GM18520 (cell line): ENCODE measurements around the gene NIBAN1.

ENCODE experiments used
- ATAC-seq: cut with Tn5 transposase; IDR thresholded peaks from one replicate; pipeline ENCODE4 v1.9.1; 2021; ENCODE audit not compliant: unreplicated experiment

The NIBAN1 gene

DNA sequence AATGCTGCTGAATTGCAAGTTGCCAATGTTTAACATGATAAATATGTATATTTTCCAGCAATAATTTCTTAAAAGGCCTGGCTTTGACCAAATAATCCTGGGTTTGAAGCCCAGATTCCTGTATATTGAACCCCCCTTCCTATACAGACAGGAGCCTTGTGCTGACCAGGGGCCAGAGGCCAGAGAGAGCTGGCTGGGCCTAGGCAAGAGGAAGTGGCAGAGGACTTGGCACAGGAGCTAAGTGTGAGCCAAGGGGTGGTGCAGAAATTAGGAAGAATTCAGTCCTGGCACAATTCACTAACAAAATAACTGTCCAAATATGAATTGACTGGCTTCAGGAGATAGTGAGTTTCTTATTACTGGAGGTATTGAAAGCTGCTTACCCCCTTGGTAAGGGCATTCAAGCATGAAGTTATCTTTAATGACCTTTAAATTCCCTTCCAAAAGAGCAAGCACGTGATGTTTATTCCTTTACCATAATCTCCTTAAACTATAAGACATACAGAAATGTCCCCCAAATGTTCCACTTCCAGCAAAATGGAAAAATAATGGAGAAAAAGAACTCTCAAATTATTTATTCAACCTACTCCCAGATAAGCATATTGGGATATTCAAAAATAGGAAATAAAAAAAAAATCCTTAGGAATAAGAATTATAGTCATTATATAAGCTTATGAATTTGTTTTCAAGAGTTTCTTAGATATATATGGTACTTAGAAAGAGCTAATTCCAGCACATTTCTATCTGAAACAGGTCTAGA is 26.6 kb downstream of the NIBAN1 start:
- ATAC-seq, result no peak

DNA sequence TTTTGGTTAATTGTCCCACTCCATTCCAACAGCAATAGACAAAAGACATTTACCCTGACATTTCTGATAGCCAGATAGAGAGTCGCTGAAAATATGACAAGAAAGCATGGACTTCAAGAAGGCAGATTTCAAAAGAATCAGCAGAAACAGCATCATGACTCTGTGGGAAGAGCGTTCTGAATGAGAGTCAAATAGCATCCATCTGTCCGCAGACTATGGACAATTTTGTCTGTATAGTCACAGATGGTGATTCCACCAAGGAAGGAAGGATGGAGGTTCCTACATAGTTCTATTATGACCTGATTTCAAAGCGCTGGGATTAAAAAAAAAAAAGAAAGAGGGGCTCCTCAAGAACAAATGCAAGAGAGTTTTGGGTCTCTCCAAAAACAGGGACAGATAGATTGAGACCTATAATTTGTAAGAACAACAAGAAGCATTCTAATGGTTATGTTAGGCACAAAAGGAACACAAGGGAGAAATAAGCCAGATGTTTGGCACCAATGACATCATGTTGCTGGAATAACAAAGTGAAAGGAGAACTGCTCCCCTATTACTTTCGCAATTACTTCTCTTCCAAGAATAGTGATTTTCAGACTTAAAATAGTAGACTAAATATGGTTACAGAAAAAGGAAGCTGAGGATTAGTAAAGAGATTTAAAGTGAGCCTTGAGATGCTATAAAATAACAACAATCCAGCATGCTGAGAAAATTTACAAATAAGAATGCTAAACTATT is 28.5 kb downstream of the NIBAN1 start:
- ATAC-seq, result no peak

DNA sequence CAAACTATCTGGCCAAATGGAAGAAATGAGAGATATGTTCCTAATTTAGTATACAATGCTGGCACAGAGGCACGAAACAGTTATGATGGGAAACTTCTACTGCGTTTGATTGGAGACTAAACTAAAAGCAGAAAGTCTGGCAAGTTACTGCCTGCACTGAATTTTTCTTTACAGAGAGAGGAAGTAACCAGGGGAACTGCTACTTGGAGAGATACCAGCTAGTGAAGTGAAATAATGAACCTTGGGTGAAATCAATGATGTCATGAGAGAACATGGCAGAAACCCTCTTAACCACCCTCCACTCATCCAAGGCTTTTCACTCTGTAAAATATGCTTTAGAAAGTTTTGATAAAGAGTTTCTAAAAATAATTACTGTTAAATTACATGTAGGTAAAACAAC is 29.3 kb downstream of the NIBAN1 start:
- ATAC-seq, result peak; percentile 46

DNA sequence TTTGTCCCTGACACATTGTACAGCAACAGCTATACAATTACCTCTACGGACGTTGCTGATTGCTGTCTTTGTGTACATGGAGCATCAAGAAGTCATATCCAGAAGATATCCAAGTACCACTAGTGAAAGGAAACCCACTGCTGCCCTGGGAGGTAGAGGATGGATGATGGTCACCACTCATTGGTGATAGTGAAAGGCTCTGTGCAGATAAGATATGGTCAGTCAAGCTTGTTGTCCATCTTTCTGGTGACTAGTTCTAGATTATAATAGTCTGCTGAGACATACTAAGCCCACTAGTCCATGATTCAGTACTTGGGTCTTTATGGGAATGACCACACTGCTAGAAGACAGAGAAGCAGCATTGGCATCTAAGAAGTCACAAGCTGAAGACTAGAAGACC is 30.3 kb downstream of the NIBAN1 start:
- no peak for ATAC-seq

DNA sequence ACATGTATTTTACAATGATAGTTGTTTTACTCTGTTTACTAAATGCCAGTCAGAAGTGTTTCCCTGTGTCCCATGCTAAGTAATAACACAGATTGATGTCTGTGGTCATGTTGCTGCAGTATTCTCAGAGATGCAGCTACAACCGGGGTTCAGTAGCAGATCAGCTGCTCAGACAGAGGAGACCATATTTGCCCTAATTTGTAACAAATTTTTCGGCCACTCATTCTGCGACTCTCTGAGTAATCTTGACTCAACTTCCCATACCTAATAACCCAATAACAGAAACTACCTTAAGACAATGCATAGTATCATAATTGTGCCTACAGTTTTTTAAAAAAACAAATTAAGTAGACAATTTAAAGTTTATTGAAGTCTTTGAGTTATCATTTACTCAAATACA is 32.6 kb downstream of the NIBAN1 start:
- ATAC-seq, result peak; percentile 58

DNA sequence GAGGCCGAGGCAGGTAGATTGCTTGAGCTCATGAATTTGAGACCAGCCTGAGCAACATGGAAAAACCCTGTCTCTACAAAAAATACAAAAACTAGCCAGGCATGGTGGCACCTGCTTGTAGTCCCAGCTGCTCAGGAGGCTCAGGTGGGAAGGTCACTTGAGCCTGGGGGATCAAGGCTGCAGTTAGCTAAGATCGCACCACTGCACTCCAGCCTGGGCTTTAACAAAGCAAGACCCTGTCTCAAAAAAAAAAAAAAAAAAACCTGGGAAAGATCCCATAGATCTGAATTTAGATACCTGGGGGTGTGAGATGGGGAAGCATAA is 32.9 kb downstream of the NIBAN1 start:
- no peak for ATAC-seq

DNA sequence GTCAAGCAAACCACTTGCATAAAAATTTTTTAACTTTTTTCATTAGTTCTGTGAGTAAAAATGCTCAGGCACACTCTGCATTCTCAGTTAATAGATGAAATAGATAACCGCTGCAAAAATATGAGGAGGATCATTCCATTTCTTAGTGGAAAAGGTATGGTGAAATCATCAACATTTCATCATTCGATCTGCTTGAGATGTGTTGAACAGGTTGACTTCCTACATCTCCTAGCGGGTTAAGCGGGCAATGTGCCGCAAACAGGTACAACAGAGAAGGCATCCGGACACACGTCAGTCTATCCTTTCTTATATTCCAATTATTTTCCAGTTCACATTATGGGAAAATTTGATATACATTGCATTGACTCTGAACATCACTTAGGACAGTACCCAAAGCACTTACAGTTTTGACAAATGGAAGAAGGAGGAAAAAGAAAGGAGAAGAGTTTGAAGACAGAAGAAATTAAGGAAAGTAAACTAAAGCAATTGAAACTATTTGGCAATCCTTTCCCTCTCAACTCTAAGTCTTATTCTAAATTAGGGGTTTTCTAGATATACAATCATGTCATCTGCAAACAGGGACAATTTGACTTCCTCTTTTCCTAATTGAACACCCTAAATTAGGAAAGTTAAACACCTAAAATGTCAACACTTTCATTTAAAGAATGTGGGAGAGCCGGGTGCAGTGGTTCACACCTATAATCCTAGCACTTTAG is 33.5 kb downstream of the NIBAN1 start:
- ATAC-seq, result no peak

DNA sequence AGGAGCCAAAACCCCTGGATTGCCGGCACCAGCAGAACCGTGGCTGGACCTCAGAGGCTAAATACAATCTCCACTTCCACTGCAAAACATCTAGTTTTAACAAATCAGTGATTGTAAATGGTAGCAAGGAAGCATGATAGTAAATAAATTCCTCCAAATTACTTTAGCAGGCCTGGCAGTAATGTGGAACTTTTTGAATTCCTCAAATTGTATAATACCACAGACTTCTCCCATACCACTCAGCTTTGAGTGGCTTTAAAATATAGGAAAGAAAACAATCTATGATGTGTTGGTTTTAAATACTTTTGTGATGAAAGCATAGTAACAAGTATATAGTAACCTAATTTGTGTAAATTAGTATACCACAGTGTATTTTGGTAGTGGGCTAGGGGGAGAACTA is 34.1 kb downstream of the NIBAN1 start:
- no peak for ATAC-seq

DNA sequence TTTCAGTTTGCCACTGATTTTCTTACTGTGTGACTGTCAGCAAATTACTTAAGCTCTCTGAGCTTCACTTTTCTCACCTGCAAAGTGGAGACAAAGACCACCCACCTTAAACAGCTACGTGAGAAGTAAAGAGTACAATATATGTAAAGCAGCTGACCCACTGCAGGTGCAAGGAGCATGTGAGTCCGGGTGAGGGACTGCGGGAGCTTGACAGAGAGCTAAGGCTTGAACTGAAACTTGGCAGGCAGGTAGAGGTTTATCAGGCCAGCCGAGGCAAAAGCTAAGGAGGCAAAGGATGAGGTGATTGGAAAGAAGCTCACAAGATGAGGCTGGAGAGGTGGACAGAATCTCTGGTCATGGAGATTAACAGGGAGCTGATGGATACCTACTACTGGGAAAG is 36.6 kb downstream of the NIBAN1 start:
- no peak for ATAC-seq

DNA sequence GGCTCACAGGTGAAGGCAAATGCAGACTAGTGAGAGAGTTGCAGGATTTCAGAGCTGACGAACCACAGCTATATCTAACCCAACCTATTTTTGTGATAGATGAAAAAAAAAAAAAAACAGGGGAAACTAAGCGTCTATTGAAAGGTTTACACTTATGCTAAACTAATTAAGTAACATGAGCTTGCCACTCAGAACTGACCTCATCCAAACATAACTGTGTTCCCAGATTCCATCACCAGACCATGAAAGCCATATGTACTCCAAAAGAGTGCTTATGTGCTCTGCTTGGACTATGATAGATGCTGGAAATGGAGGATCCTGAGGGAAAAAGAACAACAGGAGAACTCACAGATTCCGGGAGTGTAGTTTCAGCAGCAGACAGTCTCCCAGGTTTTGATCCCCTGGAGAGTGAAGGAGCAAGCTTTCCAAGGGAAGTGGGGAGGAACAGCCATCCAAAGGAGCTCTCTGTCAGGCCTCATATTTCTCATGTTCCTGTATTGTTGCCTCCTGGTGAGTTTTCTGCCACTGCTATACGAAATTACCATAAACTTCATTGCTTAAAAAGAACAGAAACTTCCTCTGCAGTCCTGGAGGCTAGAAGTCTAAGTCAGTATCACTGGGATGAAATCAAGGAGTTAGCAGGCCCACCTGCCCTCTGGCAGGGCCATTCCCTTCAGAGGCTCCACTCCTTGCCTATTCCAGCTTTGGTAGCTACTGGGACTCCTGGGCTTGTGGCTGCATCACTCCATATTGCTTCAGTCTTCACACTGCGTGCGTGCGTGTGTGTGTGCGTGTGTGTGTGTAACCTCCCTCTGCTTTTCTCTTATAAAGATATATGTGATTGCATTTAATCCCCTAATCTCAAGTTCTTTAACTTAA is 38.1 kb downstream of the NIBAN1 start:
- no peak for ATAC-seq

DNA sequence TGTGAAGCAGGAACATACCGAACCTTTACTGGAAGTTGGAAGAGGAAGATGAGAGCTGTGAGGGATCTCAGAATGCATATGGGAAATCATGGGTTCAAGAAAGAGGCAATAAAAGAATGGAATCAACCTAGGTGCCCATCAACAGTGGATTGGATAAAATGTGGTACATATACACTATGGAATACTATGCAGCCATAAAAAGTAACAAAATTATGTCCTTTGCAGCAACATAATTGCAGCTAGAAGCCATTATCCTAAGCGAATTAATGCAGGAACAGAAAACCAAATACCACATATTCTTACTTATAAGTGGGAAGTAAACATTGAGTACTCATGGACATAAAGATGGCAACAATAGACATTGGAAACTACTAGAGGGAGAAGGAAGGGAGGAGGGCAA is 40.4 kb downstream of the NIBAN1 start:
- ATAC-seq, result no peak

DNA sequence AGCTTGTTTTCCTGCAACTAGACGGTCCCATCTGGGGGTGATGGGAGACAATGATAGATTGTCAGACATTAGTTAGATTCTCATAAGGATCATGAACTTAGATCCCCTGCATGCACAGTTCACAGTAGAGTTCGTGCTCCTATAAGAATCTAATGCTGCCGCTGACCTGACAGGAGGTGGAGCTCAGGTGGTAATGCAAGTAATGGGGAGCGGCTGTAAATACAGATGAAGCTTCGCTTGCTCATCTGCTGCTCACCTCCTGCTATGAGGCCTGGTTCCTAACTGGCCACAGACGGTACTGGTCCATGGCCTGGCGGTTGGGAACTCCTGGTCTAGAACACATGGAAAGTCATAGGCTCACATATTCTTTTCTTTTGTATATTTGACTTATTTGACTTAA is 42.0 kb downstream of the NIBAN1 start:
- ATAC-seq, result no peak

DNA sequence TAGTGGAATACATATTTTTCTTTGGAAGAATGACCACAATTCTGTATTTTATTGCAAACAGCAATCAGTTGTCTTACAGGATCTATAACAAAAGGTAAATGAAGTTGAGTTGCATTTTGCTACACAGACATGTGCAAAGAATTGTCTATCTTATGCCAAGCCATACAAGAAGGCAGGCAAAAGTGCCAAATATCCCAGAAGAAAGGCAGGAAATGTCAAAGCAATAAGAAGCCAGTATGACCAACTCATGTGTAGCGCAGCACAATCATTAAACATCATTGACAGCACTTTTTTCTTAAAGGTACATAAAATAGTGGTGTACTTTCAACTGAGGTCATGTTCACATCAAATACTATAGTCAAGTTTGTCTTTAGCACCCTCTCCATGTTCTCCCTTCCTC is 42.7 kb downstream of the NIBAN1 start:
- ATAC-seq, result no peak

DNA sequence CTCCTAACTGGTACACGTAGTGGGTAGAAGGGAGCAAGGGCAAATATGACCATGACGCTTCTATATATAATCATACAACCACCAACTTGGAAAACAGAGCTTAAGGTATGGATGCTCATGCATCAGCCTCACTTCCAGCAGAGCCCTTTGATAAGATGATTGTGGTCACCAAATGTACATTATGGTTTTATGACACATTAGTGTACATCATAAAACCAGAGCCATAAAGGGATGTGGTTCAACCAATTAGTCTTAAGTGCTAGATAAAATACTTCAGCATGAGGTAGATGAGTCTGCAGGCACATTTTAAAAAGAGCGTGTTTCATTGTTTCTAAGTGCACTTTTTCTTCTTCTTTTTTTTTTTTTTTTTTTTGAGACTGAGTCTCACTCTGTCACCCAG is 43.7 kb downstream of the NIBAN1 start:
- no peak for ATAC-seq

DNA sequence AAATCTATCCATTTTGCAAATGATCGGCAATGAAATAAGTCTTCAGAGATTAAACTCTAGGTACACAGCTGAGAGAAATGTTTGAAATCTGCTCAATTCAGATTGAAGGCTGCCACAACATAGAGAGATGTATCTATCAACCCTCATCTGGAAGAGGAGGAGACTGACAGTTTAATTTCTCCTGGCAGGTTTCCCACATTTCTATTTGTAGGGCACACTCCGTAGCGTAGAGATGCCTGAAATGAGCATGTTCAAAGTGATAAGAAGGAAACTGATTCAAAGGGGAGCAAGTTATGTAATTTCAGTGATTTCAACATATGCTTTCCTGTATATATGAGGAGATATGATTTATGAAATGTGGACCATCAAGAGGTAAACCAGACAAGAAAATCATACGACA is 44.1 kb downstream of the NIBAN1 start:
- no peak for ATAC-seq

DNA sequence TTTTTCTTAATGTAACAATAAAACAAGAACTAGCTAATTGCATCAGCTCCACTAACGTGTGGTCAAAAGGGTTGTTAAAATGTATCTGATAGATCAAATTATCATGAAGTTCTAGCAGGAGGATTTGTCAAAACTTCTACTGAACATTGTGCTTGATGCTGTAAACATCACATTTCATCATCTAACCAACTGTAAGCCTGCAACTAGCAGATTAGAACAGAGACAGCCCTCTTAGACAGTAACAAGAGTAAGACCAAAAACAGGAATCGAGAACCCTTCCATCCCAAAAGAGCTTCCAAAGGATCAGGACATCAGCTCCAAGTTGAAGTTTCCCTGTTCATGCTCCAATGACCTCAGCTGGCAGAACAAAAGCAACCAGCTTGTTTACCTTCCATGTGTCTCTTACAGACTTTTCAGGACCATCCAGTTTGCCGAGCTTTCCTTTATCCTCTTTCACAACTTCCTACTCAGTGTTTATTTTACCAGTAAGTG is 44.6 kb downstream of the NIBAN1 start:
- ATAC-seq, result no peak

DNA sequence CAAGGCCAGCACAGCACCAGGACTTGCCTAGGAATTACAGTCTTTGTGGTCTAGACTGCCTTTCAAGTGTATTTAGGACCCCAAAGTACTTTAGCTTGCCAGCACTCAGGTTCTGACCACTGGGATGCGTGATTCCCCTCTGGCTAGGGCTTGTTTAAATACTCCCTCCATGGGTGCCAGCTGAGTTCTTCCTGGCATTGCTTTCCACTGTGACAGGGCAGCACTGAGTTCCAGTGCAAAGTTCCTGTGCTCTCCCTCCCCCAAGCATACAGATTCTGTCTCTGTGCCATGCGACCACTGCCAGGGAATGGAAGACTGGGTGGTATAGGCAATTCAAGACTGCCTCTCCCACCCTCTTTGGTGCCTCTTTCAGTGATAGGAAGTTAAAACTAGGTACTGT is 45.9 kb downstream of the NIBAN1 start:
- ATAC-seq, result no peak
